HG02870 (cell line): ENCODE results near the gene PAN2.
A peak's percentile ranks its signal among the peaks of the same experiment; 100 is the strongest.
"Not testable (repeated sequence)": the region's sequence is repeated elsewhere in the genome, so short reads cannot be mapped to it uniquely, and the experiment has no call there.

Experiments
- ATAC-seq: cut with Tn5 transposase; IDR thresholded peaks from one replicate; pipeline ENCODE4 v1.9.1; 2021; ENCODE audit warnings: mild to moderate bottlenecking, moderate library complexity; ENCODE audit not compliant: unreplicated experiment

PAN2 gene

GRCh38 chr12:56308714-56309113 lies 25.1 kb downstream of the PAN2 start:
- ATAC-seq, result no peak

DNA sequence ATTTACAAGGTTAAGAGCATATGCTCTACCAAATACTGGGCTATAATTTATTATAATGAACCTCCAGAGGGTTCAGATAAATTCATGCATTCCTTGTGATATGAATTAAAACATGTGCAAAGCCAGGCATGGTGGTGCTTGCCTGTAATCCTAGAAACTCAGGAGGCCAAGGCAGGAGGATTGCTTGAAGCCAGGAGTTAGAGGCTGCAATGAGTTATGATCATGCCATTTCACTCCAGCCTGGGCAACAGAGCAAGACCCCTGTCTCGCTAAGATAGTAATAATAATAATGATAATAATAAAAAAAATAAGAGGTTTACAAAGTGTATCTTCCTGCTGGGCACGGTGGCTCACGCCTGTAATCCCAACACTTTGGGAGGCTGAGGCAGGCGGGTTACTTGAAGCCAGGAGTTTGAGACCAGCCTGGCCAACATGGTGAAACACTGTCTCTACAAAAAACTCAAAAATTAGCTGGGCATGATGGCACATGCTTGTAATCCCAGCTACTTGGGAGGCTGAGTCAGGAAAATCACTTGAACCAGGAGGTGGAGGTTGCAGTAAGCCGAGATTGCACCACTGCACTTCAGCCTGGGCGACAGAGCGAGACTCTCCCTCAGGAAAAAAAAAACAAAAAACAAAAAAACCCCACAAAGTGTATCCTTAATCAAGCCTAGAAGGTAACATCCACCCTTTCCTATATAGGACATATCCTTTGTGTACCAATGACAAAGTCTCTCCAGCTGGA lies 26.4 kb downstream of the PAN2 start:
- ATAC-seq, result no peak

- ATAC-seq, result no peak
These were observed 28.8 kb downstream of the PAN2 start for GRCh38 chr12:56304872-56305590.

DNA sequence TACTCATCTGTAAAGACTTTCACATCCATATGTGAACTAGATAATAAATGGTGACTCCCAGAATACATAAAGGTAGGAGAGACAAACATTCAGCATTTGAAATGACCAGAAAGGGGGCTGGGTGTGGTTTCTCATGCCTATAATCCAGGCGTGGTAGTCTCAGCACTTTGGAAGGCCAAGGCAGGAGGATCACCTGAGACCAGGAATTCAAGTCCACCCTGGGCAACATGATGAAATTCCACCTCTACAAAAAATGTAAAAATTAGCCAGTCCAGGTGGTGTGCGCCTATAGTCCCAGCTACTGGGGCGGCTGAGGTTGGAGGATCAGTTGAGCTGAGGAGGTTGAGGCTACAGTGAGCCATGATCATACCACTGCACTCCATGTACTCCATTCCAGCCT lies 29.5 kb downstream of the PAN2 start:
- no peak for ATAC-seq

DNA sequence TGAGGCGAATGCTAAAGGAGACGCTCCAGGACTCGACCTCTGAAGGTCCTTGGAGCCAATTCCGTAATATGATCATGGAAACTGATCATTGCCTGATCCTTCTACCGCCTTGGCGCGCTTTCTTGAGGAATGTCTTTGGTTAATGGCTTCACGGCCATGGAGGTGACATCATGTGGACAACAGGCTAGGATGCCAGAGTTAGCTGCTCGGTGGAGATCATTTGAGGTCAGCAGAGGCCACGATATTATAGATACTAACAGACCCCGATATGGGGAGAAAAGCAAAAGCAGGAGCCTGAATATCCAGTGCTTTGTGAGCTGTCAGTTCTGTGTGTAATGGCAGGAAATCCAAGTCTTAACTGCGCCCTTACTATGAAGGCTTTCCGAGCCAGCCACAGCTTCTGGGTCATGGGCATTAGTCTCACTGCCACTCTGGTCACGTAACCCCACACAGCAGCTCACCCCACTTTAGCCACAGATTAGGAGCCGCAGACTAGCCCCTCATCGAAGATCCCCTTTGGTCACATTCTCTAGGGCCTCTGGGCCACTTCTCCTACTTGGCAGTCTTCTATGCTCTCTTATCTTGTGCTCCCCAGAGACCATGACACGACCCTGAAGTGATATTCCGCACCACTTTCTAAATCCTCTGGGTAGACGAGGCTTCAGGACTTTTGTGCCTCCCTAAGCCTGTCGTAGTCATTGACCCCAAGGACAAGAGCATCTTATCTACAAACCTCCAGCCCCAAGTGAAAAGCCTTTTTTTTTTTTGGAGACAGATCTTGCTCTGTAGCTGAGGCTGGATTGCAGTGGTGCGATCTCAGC lies 32.9 kb downstream of the PAN2 start:
- no peak for ATAC-seq

GRCh38 chr12:56299853-56300643 lies 33.8 kb downstream of the PAN2 start, which contains the start of gene CS:
TSS of gene CS (minus strand) at chr12:56300330. CDS start at chr12:56300201, 129 bp downstream.
- peak; percentile 89 for ATAC-seq

DNA sequence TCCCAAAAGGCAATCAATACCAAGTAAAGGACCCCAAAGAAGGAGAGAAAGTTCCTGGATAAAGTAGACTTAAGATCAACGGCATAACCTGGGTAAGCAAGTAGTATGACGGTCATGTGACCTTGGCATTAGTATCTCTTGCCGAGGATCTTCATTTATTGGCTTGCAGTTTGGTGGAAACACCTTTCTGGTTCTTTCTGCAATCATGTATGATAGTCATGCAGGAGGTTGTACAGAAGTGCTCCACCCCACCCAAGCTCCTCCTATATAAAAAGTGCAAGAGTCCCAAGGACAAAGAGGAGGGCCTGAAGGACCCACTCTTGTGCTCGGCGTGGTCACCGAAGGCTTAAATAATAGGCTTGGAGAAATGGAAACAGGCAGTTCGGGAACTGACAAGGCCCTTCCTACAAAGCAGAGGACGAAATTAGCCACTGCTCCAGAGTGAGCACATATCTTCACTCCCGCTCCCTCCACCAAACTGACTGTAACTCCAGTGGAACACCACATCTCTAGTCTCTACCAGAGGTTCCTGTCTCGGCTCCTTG lies 34.4 kb downstream of the PAN2 start:
- ATAC-seq, result no peak

- no peak for ATAC-seq
These were observed 35.0 kb downstream of the PAN2 start for GRCh38 chr12:56298828-56299227.

- ATAC-seq, result no peak
These were observed 36.4 kb downstream of the PAN2 start for GRCh38 chr12:56297400-56297799.

DNA sequence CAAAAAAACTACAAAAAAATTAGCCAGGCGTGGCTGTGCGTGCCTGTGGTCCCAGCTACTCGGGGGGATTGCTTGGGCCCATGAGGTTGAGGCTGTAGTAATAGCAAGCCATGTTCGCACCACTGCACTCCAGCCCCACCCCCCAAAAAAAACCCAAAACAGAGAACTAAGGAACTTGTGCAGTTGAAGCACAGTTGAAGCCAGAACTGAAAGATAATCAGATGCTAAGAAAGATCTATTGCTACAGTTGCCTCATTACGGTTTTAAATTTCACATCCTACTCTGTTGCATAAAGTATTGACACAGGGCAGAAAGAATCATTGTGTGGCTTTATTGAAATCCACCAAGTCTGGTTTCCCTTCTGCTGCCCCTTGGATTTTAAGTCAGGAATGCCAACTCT lies 37.5 kb downstream of the PAN2 start:
- no peak for ATAC-seq

DNA sequence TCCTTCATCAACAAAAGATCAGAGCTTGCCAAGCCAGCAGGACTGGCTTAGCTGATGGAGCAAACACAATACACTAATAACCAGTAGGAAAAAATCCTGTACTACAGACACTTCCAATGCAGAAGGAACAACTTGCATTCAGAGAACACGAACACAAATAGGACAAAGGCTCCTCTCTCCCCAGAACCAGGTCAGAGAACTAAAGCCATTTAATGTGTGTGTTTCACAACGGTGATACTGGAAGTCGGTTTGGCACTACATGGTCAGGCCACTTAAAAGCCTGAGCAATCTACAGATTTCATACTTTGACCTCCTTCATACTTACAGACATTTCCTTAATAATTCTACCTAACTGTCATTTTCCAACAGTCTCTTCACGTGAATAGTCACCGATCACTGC lies 40.0 kb downstream of the PAN2 start:
- ATAC-seq, result no peak

DNA sequence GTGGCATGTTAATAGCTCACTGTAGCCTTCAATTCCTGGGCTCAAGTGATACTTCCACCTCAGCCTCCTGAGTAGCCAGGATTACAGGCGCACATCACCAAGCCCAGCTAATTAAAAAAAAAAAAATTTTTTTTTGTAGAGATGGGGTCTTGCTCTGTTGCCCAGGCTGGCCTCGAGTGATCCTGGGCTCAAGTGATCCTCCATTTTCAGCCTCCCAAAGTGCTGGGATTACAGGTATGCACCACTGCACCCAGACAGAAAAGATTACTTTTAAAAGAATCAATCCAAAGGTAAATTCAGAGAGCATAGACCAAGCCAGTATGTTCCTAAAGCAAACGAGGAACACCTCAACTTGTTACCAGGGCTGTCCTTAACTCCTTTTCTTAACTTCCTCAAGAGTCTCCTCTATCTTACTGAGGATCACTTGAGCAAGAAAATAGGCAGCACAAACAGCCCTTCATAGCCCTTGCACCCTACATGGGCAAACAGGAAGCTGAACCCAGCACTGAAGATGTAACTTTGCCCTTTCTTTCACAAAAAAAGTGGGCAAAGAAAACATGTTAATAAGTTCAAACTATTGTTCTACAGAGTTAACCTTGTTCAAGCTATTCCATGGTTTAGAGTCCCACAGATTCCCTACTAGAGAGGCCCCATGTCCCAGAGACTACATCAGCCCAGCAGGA lies 45.0 kb downstream of the PAN2 start:
- ATAC-seq, result no peak

DNA sequence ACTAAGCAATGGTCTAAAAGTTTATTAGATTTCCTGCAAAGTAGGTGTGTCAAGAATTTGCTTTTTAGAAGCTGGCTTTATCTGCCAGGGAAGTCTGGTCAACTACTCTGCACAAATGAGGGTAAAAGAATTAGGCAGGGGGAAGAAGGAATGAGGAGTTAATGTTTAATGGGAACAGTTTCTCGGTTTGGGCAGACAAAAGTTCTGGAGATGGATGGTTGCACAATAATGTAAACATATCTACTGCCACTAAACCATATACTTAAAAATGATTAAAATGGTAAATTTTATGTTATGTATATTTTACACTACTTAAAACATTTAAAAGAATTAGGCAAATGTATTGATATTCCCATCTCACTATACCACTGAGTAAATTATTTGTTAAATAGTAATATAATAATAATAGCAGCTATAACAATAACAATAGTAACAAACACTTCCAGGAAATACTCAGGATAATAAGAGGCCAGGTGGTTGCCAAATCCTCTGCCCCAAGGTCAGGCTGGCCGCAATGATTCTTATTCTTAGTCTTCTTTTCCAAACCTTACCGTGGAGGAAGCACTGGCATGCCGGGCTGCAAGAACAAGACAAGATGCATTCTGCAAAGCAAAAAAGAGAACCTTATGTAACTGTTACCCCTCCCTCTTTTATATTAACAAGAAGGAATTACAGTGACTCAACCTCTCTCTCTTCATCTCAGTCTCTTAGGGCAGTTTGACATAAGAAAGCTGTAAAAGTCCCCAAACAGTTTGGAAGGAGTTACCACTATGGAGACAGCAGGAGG lies 47.6 kb downstream of the PAN2 start:
- ATAC-seq, result no peak

DNA sequence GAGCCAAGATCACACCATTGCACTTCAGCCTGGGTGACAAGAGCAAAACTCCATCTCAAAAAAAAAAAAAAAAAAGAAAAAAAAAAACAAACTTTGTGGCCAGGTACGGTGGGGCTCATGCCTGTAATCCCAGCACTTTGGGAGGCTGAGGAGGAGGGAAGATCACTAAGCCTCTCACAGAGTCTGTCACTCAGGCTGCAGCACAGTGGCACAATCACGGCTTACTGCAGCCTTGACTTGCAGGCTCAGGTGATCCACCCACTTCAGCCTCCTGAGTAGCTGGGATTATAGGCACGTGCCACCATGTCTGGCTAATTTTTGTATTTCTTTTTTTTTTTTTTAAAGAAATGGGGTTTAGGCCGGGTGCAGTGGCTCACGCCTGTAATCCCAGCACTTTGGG lies 49.5 kb downstream of the PAN2 start:
- ATAC-seq, result not testable (repeated sequence)

- ATAC-seq, result no peak
These were observed 51.2 kb downstream of the PAN2 start for GRCh38 chr12:56282579-56282978.

DNA sequence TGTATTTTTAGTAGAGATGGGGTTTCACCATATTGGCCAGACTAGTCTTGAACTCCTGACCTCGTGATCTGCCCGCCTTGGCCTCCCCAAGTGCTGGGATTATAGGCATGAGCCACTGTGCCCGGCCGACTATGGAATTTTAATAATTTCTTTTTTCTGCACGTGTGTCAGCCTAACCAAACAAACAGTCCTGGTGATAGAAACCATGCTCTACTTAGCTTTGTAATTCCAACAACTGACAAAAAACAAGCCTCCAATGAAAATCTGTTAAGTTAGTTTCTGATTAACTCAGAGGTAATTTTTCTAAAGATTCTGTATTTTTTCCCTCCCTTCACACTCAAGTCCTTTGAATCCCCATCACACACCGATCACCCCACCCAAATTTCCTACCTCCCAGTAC lies 51.8 kb downstream of the PAN2 start:
- no peak for ATAC-seq

GRCh38 chr12:56280849-56281248 lies 53.0 kb downstream of the PAN2 start:
- no peak for ATAC-seq

- no peak for ATAC-seq
These were observed 54.9 kb downstream of the PAN2 start for GRCh38 chr12:56278905-56279304.

- ATAC-seq, result no peak
These were observed 59.5 kb downstream of the PAN2 start for GRCh38 chr12:56274299-56274698.
